Spleen (tissue), 11 donors: Measurements from ENCODE around the gene TYMP. TPM values are rescaled to one million over a fixed set of nuclear protein-coding genes. Genes with fewer than 3 reads are reported as not detected.

Experiments
- DNase-seq: peaks from one replicate; pipeline ENCODE4 v3.0.0-alpha.2; 2020
- H3K27ac ChIP-seq, 8 donors: fragments of 200-600 bp; sonication (generic) in 7 of 8; 1 replicate in 4 of 8; 2 replicates in 4 of 8; pipeline versions ENCODE4 v1.5.0 to v1.8.0; 2016 to 2021; ENCODE audit warnings: inconsistent platforms in 4 of 8, mild to moderate bottlenecking in 4 of 8, moderate library complexity in 1 of 8
- H3K27me3 ChIP-seq, 7 donors: fragments of 200-600 bp; sonication (generic) in 6 of 7; replicated peaks in 1 of 7; 1 replicate in 4 of 7; 2 replicates in 3 of 7; pipeline versions ENCODE4 v1.5.0 to v1.8.0; 2016 to 2021; ENCODE audit warnings: inconsistent platforms in 3 of 7, mild to moderate bottlenecking in 1 of 7
- H3K36me3 ChIP-seq, 6 donors: fragments of 200-600 bp; sonication (generic) in 5 of 6; 1 replicate in 4 of 6; 2 replicates in 2 of 6; pipeline versions ENCODE4 v1.5.0 to v1.8.0; 2016 to 2021; ENCODE audit warnings: inconsistent platforms in 2 of 6
- H3K4me1 ChIP-seq, 6 donors: fragments of 200-600 bp; sonication (generic) in 5 of 6; 1 replicate in 3 of 6; 2 replicates in 3 of 6; pipeline versions ENCODE4 v1.5.0 to v1.8.0; 2016 to 2021; ENCODE audit warnings: inconsistent platforms in 3 of 6
- H3K4me3 ChIP-seq, 8 donors: fragments of 200-600 bp; sonication (generic) in 7 of 8; 1 replicate in 4 of 8; 2 replicates in 4 of 8; pipeline versions ENCODE4 v1.5.0 to v1.8.0; 2016 to 2021; ENCODE audit warnings: inconsistent platforms in 4 of 8, mild to moderate bottlenecking in 4 of 8, moderate library complexity in 2 of 8
- H3K9me3 ChIP-seq, 8 donors: fragments of 200-600 bp; sonication (generic) in 7 of 8; 1 replicate in 4 of 8; 2 replicates in 4 of 8; pipeline versions ENCODE4 v1.5.0 to v1.8.0; 2016 to 2021; ENCODE audit warnings: inconsistent platforms in 4 of 8
- POLR2A ChIP-seq, 3 donors: fragments of 450-650 bp; IDR thresholded peaks; one replicate each; pipeline ENCODE4 v1.5.1; 2017; ENCODE audit warnings: antibody characterized with exemption in 3 of 3, mild to moderate bottlenecking in 1 of 3
- POLR2AphosphoS5 ChIP-seq, 3 donors: sonication (generic); formaldehyde crosslinking; IDR thresholded peaks; one replicate each; pipeline ENCODE4 v1.5.1; 2017; ENCODE audit warnings: antibody characterized with exemption in 3 of 3
- WGBS, 5 donors: extraction: QIAGEN DNeasy Blood & Tissue Kit in 3 of 5; methylation state at CpG; one replicate each; pipeline versions ENCODE4 v1.1.5 to v1.1.7; 2013 to 2018; 5-methylcytosine and 5-hydroxymethylcytosine counted together
- intact Hi-C: fragments of 100-400 bp; cut with DNase I; formaldehyde crosslinking; loops from one replicate; pipeline ENCODE4 v1.15.0; 2023; ENCODE audit warnings: low total_unique reads
- polyA plus RNA-seq, 3 donors: library from polyadenylated mRNA; stranded (reverse); fragments of 200-250 nt; gene quantifications; one replicate each; pipeline ENCODE4 v1.2.1, GENCODE V29; 2013
- total RNA-seq, 7 donors: library from RNA; depleted of rRNA in 3 of 7; stranded (reverse); fragments of >200 nt in 3 of 7; fragmentation: NEBNext Ultra II Directional in 4 of 7; extraction: Animal tissue kit (Norgen Biotek cat#: 25700) in 4 of 7; gene quantifications; one replicate each; pipeline versions ENCODE4 v1.1.0 to v1.2.1, GENCODE V29; 2016 to 2021
- TF ChIP-seq, protein P1 (sequence below), 11 experiments: fragments of 200-600 bp in 7 of 11; fragments of 450-650 bp in 4 of 11; sonication (generic) in 4 of 11; IDR thresholded peaks in 8 of 11; conservative IDR thresholded peaks in 3 of 11; 1 replicate in 7 of 11; 2 replicates in 4 of 11; pipeline versions ENCODE4 v1.4.0 to v1.8.0; 2016 to 2021; ENCODE audit warnings: antibody characterized with exemption in 11 of 11, inconsistent platforms in 4 of 11, mild to moderate bottlenecking in 1 of 11
- donor health status: healthy with polysubstance abuse.
- donor health status: DM: no; HTN: no; CAD: no; lungs with moderate emphysema.
- donor health status: DM: no; HTN: no; CAD: no.
- donor health status: Bipolar disorder and iron deficiency.
- donor health status: healthy.
- donor health status: DM: no; HTN: no; CAD: no.
- donor health status: DM: yes; HTN: yes; CAD: no.

Gene TYMP
- total and polyA plus RNA-seq, 10 donors, result 73.7 to 284 (median 145) TPM

DNA sequence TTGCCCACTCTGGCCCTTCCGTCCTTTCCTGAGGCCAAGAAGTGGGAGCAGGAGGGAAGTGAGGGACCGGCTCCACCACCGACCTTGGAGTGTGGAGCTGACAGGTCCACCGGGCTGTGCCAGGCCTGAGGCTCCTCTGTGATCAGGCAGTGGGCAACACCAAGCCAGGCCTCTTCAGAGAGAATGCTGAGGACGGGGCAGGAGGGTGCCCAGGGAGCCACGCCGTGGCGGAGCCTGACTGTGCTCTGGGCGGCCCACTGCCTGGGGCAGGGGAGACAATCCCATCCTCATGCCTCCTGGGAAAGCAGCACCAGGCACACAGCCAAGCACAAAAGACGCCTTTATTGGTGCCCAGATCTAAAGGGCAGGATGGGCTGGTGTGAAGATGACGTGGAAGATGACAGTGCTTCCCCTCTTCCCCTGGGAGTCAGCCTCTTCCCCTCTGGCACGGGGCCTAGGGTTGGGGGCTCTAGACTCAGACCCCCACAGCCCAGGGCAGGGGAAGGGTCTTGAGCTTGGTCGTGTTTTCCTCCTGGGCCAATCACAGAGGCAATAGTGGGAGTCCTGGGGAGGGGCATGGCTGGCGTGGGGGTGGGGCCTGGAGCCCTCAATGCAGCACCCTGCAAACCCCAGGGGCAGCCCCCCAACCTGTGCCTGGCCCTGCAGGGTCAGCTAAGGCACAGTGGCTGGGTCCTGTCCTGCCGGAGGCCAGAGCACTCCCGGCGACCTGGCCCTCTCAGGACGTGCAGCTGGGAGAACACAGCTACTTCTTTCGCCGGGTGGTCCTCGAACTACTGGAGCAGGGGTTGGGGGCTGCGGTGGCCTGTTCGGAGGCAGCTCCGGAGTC is 27.0 kb downstream of the TYMP start:
- DNase-seq, result no peak
- TF ChIP-seq, protein P1, sequence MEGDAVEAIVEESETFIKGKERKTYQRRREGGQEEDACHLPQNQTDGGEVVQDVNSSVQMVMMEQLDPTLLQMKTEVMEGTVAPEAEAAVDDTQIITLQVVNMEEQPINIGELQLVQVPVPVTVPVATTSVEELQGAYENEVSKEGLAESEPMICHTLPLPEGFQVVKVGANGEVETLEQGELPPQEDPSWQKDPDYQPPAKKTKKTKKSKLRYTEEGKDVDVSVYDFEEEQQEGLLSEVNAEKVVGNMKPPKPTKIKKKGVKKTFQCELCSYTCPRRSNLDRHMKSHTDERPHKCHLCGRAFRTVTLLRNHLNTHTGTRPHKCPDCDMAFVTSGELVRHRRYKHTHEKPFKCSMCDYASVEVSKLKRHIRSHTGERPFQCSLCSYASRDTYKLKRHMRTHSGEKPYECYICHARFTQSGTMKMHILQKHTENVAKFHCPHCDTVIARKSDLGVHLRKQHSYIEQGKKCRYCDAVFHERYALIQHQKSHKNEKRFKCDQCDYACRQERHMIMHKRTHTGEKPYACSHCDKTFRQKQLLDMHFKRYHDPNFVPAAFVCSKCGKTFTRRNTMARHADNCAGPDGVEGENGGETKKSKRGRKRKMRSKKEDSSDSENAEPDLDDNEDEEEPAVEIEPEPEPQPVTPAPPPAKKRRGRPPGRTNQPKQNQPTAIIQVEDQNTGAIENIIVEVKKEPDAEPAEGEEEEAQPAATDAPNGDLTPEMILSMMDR (IDR thresholded peaks at IDR 0.05 in 8 of 11, conservative IDR thresholded peaks at IDR 0.05 in 3 of 11), result no peak
- TF ChIP-seq POLR2A (IDR thresholded peaks at IDR 0.05) (no peak), POLR2AphosphoS5 (IDR thresholded peaks at IDR 0.05) (peak in 1 of 3 donors; percentile 50)

DNA sequence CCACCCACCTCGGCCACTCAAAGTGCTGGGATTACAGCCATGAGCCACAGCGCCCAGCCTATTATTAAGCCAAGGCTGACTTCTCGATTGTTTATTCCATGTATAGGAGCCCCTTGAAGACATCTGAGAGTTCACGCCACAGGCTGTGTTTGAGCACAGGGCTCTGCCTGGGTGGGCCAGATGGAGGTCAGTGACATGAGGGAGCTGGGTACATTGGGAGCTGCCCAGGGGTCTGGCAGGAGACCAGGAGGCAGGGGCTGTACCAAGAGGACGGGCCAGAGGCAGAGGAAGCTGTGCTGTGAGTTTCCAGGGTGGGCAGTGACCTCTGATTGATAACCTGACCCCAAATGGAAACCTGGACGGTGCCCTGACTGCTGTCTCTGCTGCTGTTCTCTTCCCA is 27.7 kb downstream of the TYMP start:
- Histone ChIP-seq H3K4me3 (no peak overlapping the region), H3K27ac (no peak overlapping the region), H3K9me3 (no peaks in the 10 kb centered on the region), H3K4me1 (peaks cover 10 to 40% (median 23%) of the 10 kb centered on the region in 6 donors), H3K27me3 (no peaks in the 10 kb centered on the region), H3K36me3 (peaks cover 0 to 53% (median 37%) of the 10 kb centered on the region in 6 donors)
- no peak for DNase-seq
- TF ChIP-seq POLR2A (IDR thresholded peaks at IDR 0.05), result no peak
- intact Hi-C loops, result no loop called here
- WGBS, 5 donors, result 76 to 91% (median 89%) methylated on average over 6 of the region's 6 CpGs

More for the DNA sequence above, 27.0 kb downstream of the TYMP start:
- intact Hi-C loops, result no loop called here
- peaks cover 10 to 42% (median 24%) of the 10 kb centered on the region in 6 donors for H3K4me1 ChIP-seq
- H3K36me3 ChIP-seq, result peaks cover 0 to 53% (median 37%) of the 10 kb centered on the region in 6 donors
- no peak overlapping the region for H3K27ac ChIP-seq
- WGBS, 5 donors, result 70 to 94% (median 93%) methylated on average over 10 to 24 of the region's 24 CpGs
- H3K27me3 ChIP-seq, result no peaks in the 10 kb centered on the region
- H3K9me3 ChIP-seq, result no peaks in the 10 kb centered on the region
- H3K4me3 ChIP-seq, result no peak overlapping the region

DNA sequence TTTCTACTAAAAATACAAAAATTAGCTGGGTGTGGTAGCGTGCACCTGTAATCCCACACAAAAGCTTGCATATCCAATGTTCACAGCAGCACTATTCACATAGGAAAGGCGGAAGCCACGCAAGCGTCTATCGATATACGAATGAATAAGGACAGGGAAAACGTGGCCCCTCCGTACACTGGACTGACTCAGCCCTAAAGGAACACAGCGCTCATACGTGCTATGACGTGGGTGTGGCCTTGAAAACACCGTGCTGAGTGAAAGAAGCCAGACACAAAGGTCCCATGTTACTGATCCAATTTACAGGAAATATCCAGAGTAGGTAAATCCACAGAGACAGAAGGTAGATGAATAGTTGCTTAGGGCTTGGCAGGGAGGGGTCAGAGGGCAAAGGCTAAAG is 29.4 kb downstream of the TYMP start:
- Histone ChIP-seq H3K4me3 (no peak overlapping the region), H3K27me3 (no peaks in the 10 kb centered on the region), H3K27ac (no peak overlapping the region), H3K4me1 (peaks cover 0 to 24% (median 7%) of the 10 kb centered on the region in 6 donors), H3K36me3 (peaks cover 0 to 43% (median 30%) of the 10 kb centered on the region in 6 donors), H3K9me3 (no peaks in the 10 kb centered on the region)
- 91 to 96% (median 91%) methylated on average over 12 of the region's 12 CpGs for WGBS, 5 donors
- no peak for DNase-seq
- TF ChIP-seq POLR2AphosphoS5 (IDR thresholded peaks at IDR 0.05) (no peak), POLR2A (IDR thresholded peaks at IDR 0.05) (no peak)
- TF ChIP-seq, protein P1 (IDR thresholded peaks at IDR 0.05 in 8 of 11, conservative IDR thresholded peaks at IDR 0.05 in 3 of 11), result no peak
- intact Hi-C loops, result no loop called here

DNA sequence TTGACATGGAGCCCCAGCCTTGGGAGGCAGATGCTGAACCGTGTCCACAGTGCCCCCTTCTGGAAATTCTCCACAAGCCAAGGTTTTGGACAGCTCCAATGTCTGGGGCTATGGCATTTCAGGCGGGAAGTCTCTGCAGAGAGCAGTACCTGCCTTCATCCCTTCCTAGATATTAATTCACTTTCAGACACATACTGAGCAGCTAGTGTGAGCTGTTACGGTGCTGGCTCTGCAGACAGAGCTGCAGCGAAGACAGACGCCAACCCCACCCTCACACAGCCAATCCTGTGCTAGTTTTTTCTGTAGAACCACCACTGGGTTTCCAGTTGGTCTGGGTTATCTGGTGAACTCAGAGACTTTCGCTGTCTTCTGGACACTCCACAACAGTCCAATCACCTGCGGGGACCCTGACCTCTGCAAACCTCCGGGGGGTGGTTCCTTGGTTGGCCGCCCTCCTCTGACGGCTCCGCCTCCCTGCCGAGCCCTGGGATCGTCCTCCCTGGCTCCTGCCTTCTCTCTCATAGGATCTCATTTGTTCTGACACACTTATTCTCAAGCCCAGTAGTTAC is 31.4 kb downstream of the TYMP start:
- peaks cover 0 to 23% (median 14%) of the 10 kb centered on the region in 6 donors for H3K36me3 ChIP-seq
- no peak for DNase-seq
- H3K4me3 ChIP-seq, result no peak overlapping the region
- no peak overlapping the region for H3K27ac ChIP-seq
- TF ChIP-seq POLR2A (IDR thresholded peaks at IDR 0.05) (no peak), POLR2AphosphoS5 (IDR thresholded peaks at IDR 0.05) (peak in 1 of 3 donors; percentile 56)
- TF ChIP-seq, protein P1 (IDR thresholded peaks at IDR 0.05 in 8 of 11, conservative IDR thresholded peaks at IDR 0.05 in 3 of 11), result peak; percentile 49 to 83 (median 71)
- H3K27me3 ChIP-seq, result no peaks in the 10 kb centered on the region
- intact Hi-C loops, result loop anchor here (10.0 kb wide), 1 partner anchor 254 kb away; the partner anchor contains the start of gene TUBGCP6
- H3K4me1 ChIP-seq, result peaks cover 0 to 11% (median 7%) of the 10 kb centered on the region in 6 donors
- WGBS, 5 donors, result 15 to 34% (median 25%) methylated on average over 13 of the region's 13 CpGs
- no peaks in the 10 kb centered on the region for H3K9me3 ChIP-seq
